ENCODE data around the gene LTO1.
"Not testable (repeated sequence)": the region's sequence is repeated elsewhere in the genome, so short reads cannot be mapped to it uniquely, and the experiment has no call there.

The LTO1 gene

GRCh38 chr11:69700278-69701140, 25.4 kb upstream of the LTO1 start:
- no peak for DNase-seq (ENCODE audit: low read depth)

GRCh38 chr11:69699213-69699612, 24.1 kb upstream of the LTO1 start:
- DNase-seq (ENCODE audit: low read depth) = no peak

GRCh38 chr11:69698362-69698761, 23.2 kb upstream of the LTO1 start:
- DNase-seq (ENCODE audit: low read depth) = no peak

DNA sequence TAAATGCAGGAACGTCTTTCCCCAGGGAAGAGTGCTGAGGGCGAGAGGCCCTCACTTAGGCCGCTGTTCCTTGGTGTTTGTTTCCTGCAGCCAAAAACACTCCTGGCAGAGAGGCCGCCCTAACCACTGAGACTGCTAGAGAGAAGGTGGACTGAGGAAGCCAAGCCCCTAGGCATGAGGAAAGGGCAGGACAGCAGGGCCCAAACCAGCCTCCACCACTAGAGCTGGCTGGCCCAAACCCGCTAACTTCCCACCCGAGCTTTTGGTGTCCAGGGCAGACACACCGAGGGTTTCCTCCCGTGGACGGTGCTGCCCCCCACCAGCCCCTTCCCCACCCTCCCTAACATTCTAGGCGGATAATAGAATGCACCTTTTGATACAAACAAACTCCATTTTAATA, 22.7 kb upstream of the LTO1 start:
- DNase-seq (ENCODE audit: low read depth) = no peak

GRCh38 chr11:69697469-69697843, 22.3 kb upstream of the LTO1 start:
- no peak for DNase-seq (ENCODE audit: low read depth)

DNA sequence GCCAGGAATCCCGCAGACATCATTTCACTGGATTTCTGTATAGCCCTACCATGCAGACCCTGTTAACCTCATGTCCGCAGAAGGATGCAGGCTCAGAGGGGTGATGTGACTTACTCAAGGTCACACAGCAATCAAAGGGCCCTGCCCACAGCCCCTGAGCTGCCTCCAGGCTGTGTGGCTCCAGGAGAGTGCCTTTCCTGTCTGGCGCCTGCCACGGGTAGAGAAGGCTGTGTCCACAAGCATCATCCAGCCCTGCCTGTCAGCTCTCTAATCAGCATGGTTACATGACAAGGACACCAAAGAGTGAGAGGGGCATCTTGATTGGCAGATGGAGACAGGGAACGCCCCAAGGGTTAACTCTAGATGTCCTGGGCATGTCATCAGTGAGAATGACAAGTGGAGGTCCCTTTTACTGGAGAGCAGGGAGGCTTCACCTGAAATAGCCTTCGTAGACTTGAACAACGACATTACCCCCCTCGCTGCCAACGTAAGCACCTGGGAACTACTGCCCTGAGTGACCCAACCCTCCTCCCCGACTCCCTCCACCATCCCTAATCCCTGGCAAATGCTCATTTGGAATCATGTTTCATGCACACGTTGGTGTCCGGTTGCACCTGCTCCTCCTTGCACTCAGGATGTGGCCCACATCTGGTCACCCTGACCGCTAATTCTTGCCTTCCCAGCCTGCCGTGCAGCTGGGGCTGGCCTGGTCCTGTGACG, 21.8 kb upstream of the LTO1 start:
- DNase-seq (ENCODE audit: low read depth) = no peak

- DNase-seq (ENCODE audit: low read depth) = not testable (repeated sequence)
Measured at GRCh38 chr11:69695995-69696394, 20.8 kb upstream of the LTO1 start.

GRCh38 chr11:69695581-69695980, 20.4 kb upstream of the LTO1 start:
- DNase-seq (ENCODE audit: low read depth) = no peak

GRCh38 chr11:69694781-69695180, 19.6 kb upstream of the LTO1 start:
- no peak for DNase-seq (ENCODE audit: low read depth)

DNA sequence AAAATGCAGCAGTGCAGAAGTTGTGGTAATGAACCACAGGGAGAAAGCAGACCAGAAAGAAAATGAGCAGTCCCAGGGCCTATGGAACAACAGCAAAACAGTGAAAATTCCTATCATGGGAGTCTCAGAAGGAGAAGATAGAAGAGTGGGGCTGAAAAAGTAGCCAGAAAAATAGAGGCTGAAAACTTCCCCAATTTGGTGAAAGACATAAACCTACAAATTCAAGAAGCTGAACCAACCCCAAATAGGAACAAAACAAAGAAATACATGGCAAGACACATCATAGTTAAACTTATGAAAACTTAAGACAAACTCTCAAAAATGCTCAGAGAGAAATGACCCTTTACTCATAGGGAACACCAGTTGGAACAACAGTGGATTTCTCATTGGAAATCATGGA, 17.3 kb upstream of the LTO1 start:
- DNase-seq (ENCODE audit: low read depth) = no peak

- no peak for DNase-seq (ENCODE audit: low read depth)
Measured at GRCh38 chr11:69691463-69691862, 16.3 kb upstream of the LTO1 start.

DNA sequence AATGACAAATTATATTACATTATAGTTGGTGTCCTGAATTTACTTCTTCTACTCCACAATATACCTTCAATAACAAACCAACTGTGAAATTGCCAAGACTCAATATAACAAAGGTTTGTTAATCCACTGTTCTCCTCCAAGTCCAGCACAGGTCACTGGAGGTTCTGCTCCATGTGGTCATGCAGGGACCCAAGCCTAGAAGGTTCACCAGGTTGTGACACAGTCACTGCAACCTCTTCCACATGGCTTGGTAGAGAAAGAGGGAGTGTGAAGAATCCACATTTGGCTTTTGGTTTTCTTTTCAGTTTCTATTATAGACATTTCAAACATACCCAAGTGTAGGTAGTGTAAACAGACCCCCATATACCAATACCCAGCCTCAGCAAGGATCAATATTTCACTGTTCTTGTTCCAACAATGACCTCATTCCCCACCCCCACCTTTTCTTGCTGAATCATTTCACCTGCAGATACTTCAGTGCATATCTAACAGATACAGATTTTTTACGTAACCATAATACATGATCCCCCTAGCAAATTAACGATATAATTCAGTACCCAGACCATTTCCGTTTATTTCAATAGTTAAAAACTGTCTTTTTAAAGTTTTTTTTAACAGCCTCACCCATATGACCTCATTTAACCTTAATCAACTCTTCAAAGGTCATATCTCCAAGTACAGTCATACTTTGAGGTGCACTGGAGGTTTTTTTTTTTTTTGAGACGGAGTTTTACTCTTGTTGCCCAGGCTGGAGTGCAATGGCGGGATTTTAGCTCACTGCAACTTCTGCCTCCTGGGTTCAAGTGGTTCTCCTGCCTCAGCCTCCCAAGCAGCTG, 14.5 kb upstream of the LTO1 start:
- no peak for DNase-seq (ENCODE audit: low read depth)

DNA sequence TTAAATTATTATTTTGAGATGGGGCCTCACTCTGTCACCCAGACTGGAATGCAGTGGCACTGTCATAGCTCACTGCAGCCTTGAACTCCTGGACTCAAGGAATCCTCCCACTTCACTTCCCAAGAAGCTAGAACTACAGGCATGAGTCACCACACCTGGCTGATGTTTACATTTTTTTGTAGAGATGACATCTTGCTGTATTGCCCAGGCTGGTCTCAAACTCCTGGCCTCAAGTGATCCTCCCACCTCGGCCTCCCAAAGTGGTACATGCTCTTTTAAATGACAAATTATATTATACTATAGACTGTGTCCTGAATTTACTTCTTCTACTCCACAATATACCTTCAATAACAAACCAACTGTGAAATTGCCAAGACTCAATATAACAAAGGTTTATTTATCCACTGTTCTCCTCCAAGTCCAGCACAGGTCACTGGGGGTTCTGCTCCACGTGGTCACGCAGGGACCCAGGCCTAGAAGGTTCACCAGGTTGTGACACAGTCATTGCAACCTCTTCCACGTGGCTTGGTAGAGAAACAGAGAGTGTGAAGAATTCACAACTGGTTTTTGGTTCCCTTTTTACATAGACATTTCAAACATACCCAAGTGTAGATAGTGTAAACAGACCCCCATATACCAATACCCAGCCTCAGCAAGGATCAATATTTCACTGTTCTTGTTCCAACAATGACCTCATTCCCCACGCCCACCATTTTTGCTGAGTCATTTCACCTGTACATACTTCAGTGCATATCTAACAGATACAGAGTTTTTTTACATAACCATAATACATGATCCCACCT, 13.0 kb upstream of the LTO1 start:
- DNase-seq (ENCODE audit: low read depth) = not testable (repeated sequence)

DNA sequence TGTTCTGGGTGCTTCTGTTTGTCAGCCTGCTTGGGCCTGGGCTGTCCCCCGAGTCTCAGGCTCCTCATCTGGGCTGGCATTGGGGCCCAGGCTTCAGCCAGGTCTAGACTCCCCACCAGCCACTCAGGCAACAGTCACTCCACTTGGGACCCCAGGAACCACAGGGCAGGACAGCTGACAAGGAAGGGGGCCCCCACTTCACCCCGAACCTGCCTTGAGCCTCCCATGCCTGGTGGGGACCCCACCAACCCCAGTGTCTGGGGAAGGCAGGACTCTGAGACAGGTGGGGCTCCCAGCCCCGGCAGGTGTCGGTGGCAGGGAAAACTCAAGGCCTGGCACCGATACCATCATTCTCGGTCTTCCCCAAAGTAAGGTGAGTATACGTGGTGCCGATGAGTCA, 11.7 kb upstream of the LTO1 start:
- DNase-seq (ENCODE audit: low read depth) = no peak

- no peak for DNase-seq (ENCODE audit: low read depth)
Measured at GRCh38 chr11:69686452-69686851, 11.3 kb upstream of the LTO1 start.

GRCh38 chr11:69685348-69685747, 10.2 kb upstream of the LTO1 start:
- DNase-seq (ENCODE audit: low read depth) = no peak

DNA sequence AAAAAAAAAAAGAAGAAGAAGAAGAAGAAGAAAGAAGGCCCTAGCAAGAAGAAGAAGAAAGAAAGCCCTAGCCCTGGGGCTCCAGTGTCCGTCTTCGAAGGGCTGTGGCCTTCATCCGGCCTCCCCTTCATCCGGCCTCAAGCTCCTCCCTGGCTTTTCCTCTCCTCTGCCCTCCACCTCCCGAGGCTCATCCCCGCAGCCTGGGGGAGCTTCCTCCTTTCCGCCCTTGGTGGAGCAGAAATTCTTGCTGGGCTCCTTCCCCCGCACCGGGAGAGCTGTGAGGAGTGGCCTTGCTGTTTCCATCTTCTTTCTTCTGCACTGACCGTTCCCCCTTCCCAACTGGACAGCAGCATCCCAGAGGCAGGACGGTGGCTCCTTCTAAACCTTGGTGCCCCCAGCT, 9.5 kb upstream of the LTO1 start:
- no peak for DNase-seq (ENCODE audit: low read depth)

GRCh38 chr11:69683764-69684333, 8.7 kb upstream of the LTO1 start:
- no peak for DNase-seq (ENCODE audit: low read depth)

- DNase-seq (ENCODE audit: low read depth) = no peak
Measured at GRCh38 chr11:69682681-69683326, 7.7 kb upstream of the LTO1 start.

DNA sequence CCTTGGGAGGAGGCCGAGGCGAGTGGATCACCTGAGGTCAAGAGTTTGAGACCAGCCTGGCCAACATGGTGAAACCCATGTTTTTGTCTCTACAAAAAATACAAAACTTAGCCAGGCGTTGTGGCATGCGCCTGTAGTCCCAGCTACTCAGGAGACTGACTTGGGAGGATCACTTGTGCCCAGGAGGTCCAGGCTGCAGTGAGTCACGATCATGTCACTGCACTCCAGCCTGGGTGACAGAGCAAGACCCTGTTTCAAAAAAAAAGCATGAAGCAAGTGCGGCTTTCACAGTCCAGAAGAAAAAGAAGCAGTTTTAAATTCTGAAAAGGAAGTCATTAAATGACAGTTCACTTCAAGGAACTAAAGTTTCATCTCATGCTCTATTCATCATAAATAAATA, 7.1 kb upstream of the LTO1 start:
- DNase-seq (ENCODE audit: low read depth) = no peak

- DNase-seq (ENCODE audit: low read depth) = no peak
Measured at GRCh38 chr11:69680688-69681087, 5.5 kb upstream of the LTO1 start.

Data from activated T-cell treated with anti-CD3 and anti-CD28 coated beads for 48 hours (primary cell).